ENCODE data around the gene STAT4.
"Not testable (repeated sequence)": the region's sequence is repeated elsewhere in the genome, so short reads cannot be mapped to it uniquely, and the experiment has no call there.

Gene STAT4

DNA sequence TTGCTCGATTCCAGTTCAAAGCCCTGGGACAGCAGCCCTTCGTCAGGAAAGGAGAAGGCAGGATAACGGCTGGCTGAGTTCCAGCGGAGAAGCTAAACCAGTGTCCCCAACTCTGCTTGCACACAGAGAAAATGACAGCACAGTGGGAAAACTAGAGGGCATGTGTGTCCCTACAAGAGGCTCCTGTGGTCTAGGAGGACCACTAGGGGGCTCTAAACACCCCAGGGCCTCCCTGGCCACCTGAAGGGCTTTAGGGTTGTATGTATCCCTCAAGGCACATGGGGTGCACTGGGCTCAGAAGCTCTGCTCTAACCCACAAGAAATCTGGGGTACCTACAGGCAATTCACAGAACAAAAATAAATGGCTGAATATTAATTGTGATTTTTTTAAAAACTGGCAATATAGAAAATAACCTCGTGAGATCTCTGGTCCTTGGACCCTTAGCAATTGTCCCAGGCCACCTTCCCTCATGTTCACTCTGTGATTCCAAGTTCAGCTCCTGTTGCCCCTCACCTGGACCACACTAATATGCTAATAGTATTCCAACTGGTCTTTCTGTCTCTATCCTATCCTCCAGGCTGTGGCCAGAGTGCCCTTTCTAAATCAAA, 154.4 kb downstream of the STAT4 start:
- Histone ChIP-seq H4K20me1 (ENCODE audit: insufficient read depth, low read length) (no peaks in the 10 kb centered on the region), H3K9me3 (replicated peaks; ENCODE audit: insufficient read depth, low read length) (no peaks in the 10 kb centered on the region), H3K27ac (ENCODE audit: low read length) (no peak overlapping the region), H3K4me2 (ENCODE audit: low read depth, low read length) (no peak overlapping the region), H3K36me3 (replicated peaks; ENCODE audit: insufficient read depth, low read length) (0 out of 2 replicates have a peak, but pooled peaks cover 2% of the 10 kb centered on the region), H3F3A (ENCODE audit: insufficient read depth, low read length) (no peaks in the 10 kb centered on the region), H3K9me2 (replicated peaks; ENCODE audit: insufficient read depth, low read length) (no peaks in the 10 kb centered on the region), H2AFZ (ENCODE audit: low read length) (no peak overlapping the region), H3K9ac (ENCODE audit: low read length) (no peak overlapping the region), H3K27me3 (replicated peaks; ENCODE audit: insufficient read depth, low read length) (no peaks in the 10 kb centered on the region), H3K79me2 (ENCODE audit: low read length) (no peaks in the 10 kb centered on the region), H3K4me1 (ENCODE audit: low read length) (no peaks in the 10 kb centered on the region), H3K4me3 (ENCODE audit: low read length) (no peak overlapping the region)
- peak; percentile 54 for DNase-seq
- TF ChIP-seq EZH2phosphoT487 (IDR thresholded peaks at IDR 0.05; ENCODE audit: low read length) (no peak), EZH2 (optimal IDR thresholded peaks at IDR 0.05; ENCODE audit: low read depth, low read length) (no peak)
- TF ChIP-seq, protein P1, sequence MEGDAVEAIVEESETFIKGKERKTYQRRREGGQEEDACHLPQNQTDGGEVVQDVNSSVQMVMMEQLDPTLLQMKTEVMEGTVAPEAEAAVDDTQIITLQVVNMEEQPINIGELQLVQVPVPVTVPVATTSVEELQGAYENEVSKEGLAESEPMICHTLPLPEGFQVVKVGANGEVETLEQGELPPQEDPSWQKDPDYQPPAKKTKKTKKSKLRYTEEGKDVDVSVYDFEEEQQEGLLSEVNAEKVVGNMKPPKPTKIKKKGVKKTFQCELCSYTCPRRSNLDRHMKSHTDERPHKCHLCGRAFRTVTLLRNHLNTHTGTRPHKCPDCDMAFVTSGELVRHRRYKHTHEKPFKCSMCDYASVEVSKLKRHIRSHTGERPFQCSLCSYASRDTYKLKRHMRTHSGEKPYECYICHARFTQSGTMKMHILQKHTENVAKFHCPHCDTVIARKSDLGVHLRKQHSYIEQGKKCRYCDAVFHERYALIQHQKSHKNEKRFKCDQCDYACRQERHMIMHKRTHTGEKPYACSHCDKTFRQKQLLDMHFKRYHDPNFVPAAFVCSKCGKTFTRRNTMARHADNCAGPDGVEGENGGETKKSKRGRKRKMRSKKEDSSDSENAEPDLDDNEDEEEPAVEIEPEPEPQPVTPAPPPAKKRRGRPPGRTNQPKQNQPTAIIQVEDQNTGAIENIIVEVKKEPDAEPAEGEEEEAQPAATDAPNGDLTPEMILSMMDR (IDR thresholded peaks at IDR 0.05; ENCODE audit: low read length): peak; percentile 63

DNA sequence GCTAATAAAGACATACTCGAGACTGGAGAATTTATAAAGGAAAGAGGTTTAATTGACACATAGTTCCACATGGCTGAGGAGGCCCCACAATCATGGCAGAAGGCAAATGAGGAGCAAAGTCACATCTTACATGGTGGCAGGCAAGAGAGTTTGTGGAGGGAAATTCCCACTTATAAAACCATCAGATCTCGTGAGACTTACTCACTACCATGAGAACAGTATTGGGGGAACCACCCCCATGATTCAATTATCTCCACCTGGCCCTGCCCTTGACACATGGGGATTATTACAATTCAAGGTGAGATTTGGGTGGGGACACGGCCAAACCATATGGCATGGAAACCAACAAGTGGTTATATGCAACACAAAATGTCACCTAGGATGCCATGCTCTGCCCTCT, 155.5 kb downstream of the STAT4 start:
- H4K20me1 ChIP-seq (ENCODE audit: insufficient read depth, low read length); H3K27ac ChIP-seq (ENCODE audit: low read length); H3K4me3 ChIP-seq (ENCODE audit: low read length); DNase-seq; H3K4me1 ChIP-seq (ENCODE audit: low read length); H3K36me3 ChIP-seq (replicated peaks; ENCODE audit: insufficient read depth, low read length); H2AFZ ChIP-seq (ENCODE audit: low read length); H3F3A ChIP-seq (ENCODE audit: insufficient read depth, low read length); H3K4me2 ChIP-seq (ENCODE audit: low read depth, low read length); H3K9ac ChIP-seq (ENCODE audit: low read length); H3K9me2 ChIP-seq (replicated peaks; ENCODE audit: insufficient read depth, low read length); H3K27me3 ChIP-seq (replicated peaks; ENCODE audit: insufficient read depth, low read length); H3K79me2 ChIP-seq (ENCODE audit: low read length); H3K9me3 ChIP-seq (replicated peaks; ENCODE audit: insufficient read depth, low read length): not testable (repeated sequence)

DNA sequence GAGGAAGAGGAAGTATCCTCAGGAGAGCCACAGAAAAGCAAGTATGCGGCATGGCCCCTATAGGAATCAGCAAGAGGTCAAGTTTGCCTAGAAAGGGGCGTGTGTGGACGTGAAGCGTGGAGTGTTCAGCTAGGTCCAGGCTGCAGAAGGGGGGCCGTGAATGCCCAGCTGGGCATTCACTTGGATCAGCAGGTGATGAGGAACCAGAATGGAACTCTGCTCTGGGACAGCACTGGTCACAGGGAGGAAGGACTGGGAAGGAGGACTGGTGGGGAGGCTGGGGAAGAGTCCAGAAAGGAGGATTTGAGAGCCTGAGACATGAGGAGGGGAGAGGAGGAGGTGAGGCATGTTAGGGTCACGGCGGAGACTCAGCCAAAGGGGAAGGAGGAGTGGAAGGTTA, 156.6 kb downstream of the STAT4 start:
- H3K4me2 ChIP-seq (ENCODE audit: low read depth, low read length): no peak overlapping the region
- H3K9me2 ChIP-seq (replicated peaks; ENCODE audit: insufficient read depth, low read length): no peaks in the 10 kb centered on the region
- no peak overlapping the region for H3K4me3 ChIP-seq (ENCODE audit: low read length)
- TF ChIP-seq EZH2phosphoT487 (IDR thresholded peaks at IDR 0.05; ENCODE audit: low read length) (no peak), EZH2 (optimal IDR thresholded peaks at IDR 0.05; ENCODE audit: low read depth, low read length) (no peak)
- TF ChIP-seq, protein P1 (IDR thresholded peaks at IDR 0.05; ENCODE audit: low read length): no peak
- H2AFZ ChIP-seq (ENCODE audit: low read length): no peak overlapping the region
- H3K27me3 ChIP-seq (replicated peaks; ENCODE audit: insufficient read depth, low read length): no peaks in the 10 kb centered on the region
- H3K27ac ChIP-seq (ENCODE audit: low read length): no peak overlapping the region
- DNase-seq: no peak
- no peaks in the 10 kb centered on the region for H3K4me1 ChIP-seq (ENCODE audit: low read length)
- no peaks in the 10 kb centered on the region for H3F3A ChIP-seq (ENCODE audit: insufficient read depth, low read length)
- no peaks in the 10 kb centered on the region for H3K79me2 ChIP-seq (ENCODE audit: low read length)
- H4K20me1 ChIP-seq (ENCODE audit: insufficient read depth, low read length): no peaks in the 10 kb centered on the region
- no peaks in the 10 kb centered on the region for H3K9me3 ChIP-seq (replicated peaks; ENCODE audit: insufficient read depth, low read length)
- no peak overlapping the region for H3K9ac ChIP-seq (ENCODE audit: low read length)
- H3K36me3 ChIP-seq (replicated peaks; ENCODE audit: insufficient read depth, low read length): no peaks in the 10 kb centered on the region

DNA sequence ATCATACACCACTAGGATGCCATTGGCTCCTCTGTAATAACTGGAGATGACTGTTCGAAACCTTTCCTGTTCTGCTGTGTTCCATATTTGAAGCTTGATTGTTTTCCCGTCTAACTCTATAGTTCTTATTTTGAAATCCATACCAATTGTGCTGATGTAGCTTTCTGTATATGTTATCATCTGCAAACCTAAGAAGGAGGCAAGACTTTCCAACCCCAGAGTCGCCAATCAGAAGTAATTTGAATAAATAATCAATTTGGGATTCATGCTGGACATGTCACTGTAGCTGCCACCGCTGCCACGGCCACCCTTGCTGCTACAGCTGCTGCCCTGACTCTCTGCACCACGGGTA, 157.5 kb downstream of the STAT4 start:
- Histone ChIP-seq H3F3A (ENCODE audit: insufficient read depth, low read length) (no peaks in the 10 kb centered on the region), H3K79me2 (ENCODE audit: low read length) (no peaks in the 10 kb centered on the region), H4K20me1 (ENCODE audit: insufficient read depth, low read length) (no peaks in the 10 kb centered on the region), H2AFZ (ENCODE audit: low read length) (no peak overlapping the region), H3K9me2 (replicated peaks; ENCODE audit: insufficient read depth, low read length) (no peaks in the 10 kb centered on the region), H3K4me3 (ENCODE audit: low read length) (no peak overlapping the region), H3K9me3 (replicated peaks; ENCODE audit: insufficient read depth, low read length) (no peaks in the 10 kb centered on the region), H3K4me1 (ENCODE audit: low read length) (no peaks in the 10 kb centered on the region), H3K27me3 (replicated peaks; ENCODE audit: insufficient read depth, low read length) (no peaks in the 10 kb centered on the region), H3K27ac (ENCODE audit: low read length) (no peak overlapping the region), H3K36me3 (replicated peaks; ENCODE audit: insufficient read depth, low read length) (no peaks in the 10 kb centered on the region), H3K4me2 (ENCODE audit: low read depth, low read length) (no peak overlapping the region), H3K9ac (ENCODE audit: low read length) (no peak overlapping the region)
- no peak for DNase-seq
- TF ChIP-seq EZH2 (optimal IDR thresholded peaks at IDR 0.05; ENCODE audit: low read depth, low read length): no peak
- no peak for TF ChIP-seq EZH2phosphoT487 (IDR thresholded peaks at IDR 0.05; ENCODE audit: low read length)
- TF ChIP-seq, protein P1 (IDR thresholded peaks at IDR 0.05; ENCODE audit: low read length): no peak

All from MM.1S (cell line).